ENCODE results near the gene NKAIN2.
"Not testable (repeated sequence)": the region's sequence is repeated elsewhere in the genome, so short reads cannot be mapped to it uniquely, and the experiment has no call there.

NKAIN2 gene

DNA sequence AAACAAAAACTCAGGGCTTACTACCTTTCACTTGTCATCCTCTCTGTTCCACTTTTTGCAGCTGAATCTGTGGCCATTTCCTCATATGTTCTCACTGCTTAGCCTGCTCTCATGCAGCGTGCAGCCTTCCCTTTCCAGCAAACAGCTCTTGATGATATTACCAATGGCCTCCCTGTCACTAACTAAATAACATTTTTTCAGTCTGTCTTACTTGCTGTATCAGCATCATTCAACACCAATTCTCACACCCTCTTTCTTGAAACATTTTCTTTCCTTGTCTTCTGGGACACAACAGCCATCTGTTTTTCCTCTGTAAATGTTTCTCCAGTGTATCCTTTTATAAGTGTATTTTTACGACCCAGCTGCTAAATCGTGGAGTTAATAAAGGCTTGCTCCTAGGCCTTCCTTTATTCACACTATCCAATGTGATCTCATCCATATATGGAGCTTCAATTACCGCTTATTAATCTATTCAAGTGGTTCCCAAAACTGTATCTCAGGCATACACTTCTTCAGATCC lies 634.9 kb downstream of the NKAIN2 start:
- no peak for DNase-seq
- Mint-ChIP-seq H3K4me3 (no peak overlapping the region), H3K27me3 (no peaks in the 10 kb centered on the region), H3K36me3 (ENCODE audit: low read depth) (no peaks in the 10 kb centered on the region), H3K9me3 (peaks cover 12% of the 10 kb centered on the region), H3K27ac (no peak overlapping the region), H3K4me1 (no peaks in the 10 kb centered on the region)
- ATAC-seq, result no peak

GRCh38 chr6:124441450-124441849 lies 637.8 kb downstream of the NKAIN2 start:
- DNase-seq (no peak), ATAC-seq (no peak)
- no peaks in the 10 kb centered on the region for H3K27me3 Mint-ChIP-seq
- no peaks in the 10 kb centered on the region for H3K4me1 Mint-ChIP-seq
- H3K36me3 Mint-ChIP-seq (ENCODE audit: low read depth), result no peaks in the 10 kb centered on the region
- H3K27ac Mint-ChIP-seq, result no peak overlapping the region
- H3K4me3 Mint-ChIP-seq, result no peak overlapping the region
- peaks cover 12% of the 10 kb centered on the region for H3K9me3 Mint-ChIP-seq

DNA sequence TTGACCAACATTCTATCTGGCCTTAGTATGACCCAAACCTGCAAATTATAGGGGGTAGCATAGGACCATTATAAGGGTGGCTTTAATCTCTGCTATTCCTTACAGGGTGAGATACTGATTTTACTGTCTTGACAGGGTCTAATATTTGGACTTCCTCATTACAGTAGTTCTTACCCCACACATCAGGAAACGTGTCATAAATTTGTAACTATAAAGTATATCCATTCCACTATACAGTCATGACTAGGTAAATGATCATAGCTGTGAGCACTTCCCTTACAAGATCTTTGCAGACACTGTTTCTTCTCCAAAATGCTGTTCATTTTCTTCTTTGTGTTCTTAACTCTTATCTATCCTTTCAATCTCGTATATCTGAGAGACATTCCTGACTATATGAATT lies 639.9 kb downstream of the NKAIN2 start:
- Mint-ChIP-seq H3K9me3 (peaks cover 8% of the 10 kb centered on the region), H3K4me3 (no peak overlapping the region), H3K27me3 (no peaks in the 10 kb centered on the region), H3K4me1 (no peaks in the 10 kb centered on the region), H3K36me3 (ENCODE audit: low read depth) (no peaks in the 10 kb centered on the region), H3K27ac (no peak overlapping the region)
- no peak for DNase-seq
- no peak for ATAC-seq

GRCh38 chr6:124445581-124445980 lies 641.9 kb downstream of the NKAIN2 start:
- DNase-seq, result no peak
- H3K4me3 Mint-ChIP-seq, result no peak overlapping the region
- H3K27ac Mint-ChIP-seq, result no peak overlapping the region
- H3K36me3 Mint-ChIP-seq (ENCODE audit: low read depth), result no peaks in the 10 kb centered on the region
- no peaks in the 10 kb centered on the region for H3K9me3 Mint-ChIP-seq
- no peaks in the 10 kb centered on the region for H3K4me1 Mint-ChIP-seq
- no peak for ATAC-seq
- no peaks in the 10 kb centered on the region for H3K27me3 Mint-ChIP-seq

GRCh38 chr6:124446961-124447360 lies 643.3 kb downstream of the NKAIN2 start:
- Mint-ChIP-seq H3K27me3 (no peaks in the 10 kb centered on the region), H3K27ac (no peak overlapping the region), H3K4me3 (no peak overlapping the region), H3K4me1 (no peaks in the 10 kb centered on the region), H3K9me3 (no peaks in the 10 kb centered on the region), H3K36me3 (ENCODE audit: low read depth) (no peaks in the 10 kb centered on the region)
- no peak for ATAC-seq
- no peak for DNase-seq

GRCh38 chr6:124459268-124459667 lies 655.6 kb downstream of the NKAIN2 start:
- ATAC-seq, result no peak
- H3K9me3 Mint-ChIP-seq, result peaks cover 2% of the 10 kb centered on the region
- H3K27me3 Mint-ChIP-seq, result no peaks in the 10 kb centered on the region

GRCh38 chr6:124462750-124463149 lies 659.1 kb downstream of the NKAIN2 start:
- no peak overlapping the region for H3K27ac Mint-ChIP-seq
- no peak for ATAC-seq
- DNase-seq, result no peak
- no peaks in the 10 kb centered on the region for H3K36me3 Mint-ChIP-seq (ENCODE audit: low read depth)
- H3K9me3 Mint-ChIP-seq, result peaks cover 9% of the 10 kb centered on the region
- no peak overlapping the region for H3K4me3 Mint-ChIP-seq
- H3K4me1 Mint-ChIP-seq, result no peaks in the 10 kb centered on the region
- no peaks in the 10 kb centered on the region for H3K27me3 Mint-ChIP-seq

More at GRCh38 chr6:124459268-124459667, 655.6 kb downstream of the NKAIN2 start:
- H3K36me3 Mint-ChIP-seq (ENCODE audit: low read depth), result no peaks in the 10 kb centered on the region
- no peaks in the 10 kb centered on the region for H3K4me1 Mint-ChIP-seq
- H3K27ac Mint-ChIP-seq, result no peak overlapping the region
- H3K4me3 Mint-ChIP-seq, result no peak overlapping the region
- DNase-seq, result no peak

DNA sequence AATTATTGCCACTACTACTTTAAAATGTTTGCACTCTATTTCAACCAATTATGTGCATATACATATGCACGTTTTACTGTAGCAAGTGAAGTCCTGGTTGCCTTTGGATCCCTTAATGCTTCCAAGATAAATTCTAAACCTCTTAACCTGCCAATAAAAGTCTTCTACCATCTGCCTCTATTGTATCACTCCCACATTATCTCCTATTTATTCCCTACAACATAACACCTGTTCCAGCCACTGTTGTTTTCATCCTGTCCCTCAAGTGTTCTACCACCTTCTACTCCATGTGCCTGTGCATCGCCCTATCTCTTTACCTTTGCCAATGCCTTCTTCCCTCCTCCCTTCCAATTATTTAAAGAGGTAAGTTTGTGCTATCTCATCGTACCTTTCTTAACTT lies 659.6 kb downstream of the NKAIN2 start:
- H3K36me3 Mint-ChIP-seq (ENCODE audit: low read depth), result no peaks in the 10 kb centered on the region
- H3K4me3 Mint-ChIP-seq, result no peak overlapping the region
- no peaks in the 10 kb centered on the region for H3K27me3 Mint-ChIP-seq
- DNase-seq, result no peak
- no peak for ATAC-seq
- H3K9me3 Mint-ChIP-seq, result peaks cover 9% of the 10 kb centered on the region
- H3K4me1 Mint-ChIP-seq, result no peaks in the 10 kb centered on the region
- H3K27ac Mint-ChIP-seq, result no peak overlapping the region

- H3K4me1 Mint-ChIP-seq, H3K27ac Mint-ChIP-seq, ATAC-seq: not testable (repeated sequence)
Observed at GRCh38 chr6:124464600-124464999, 660.9 kb downstream of the NKAIN2 start.

GRCh38 chr6:124466949-124467348 lies 663.3 kb downstream of the NKAIN2 start:
- Mint-ChIP-seq H3K9me3 (peaks cover 9% of the 10 kb centered on the region), H3K36me3 (ENCODE audit: low read depth) (no peaks in the 10 kb centered on the region), H3K4me1 (no peaks in the 10 kb centered on the region), H3K4me3 (no peak overlapping the region), H3K27ac (no peak overlapping the region), H3K27me3 (no peaks in the 10 kb centered on the region)
- DNase-seq (no peak), ATAC-seq (no peak)

More at GRCh38 chr6:124464600-124464999, 660.9 kb downstream of the NKAIN2 start:
- not testable (repeated sequence) for DNase-seq; H3K9me3 Mint-ChIP-seq; H3K27me3 Mint-ChIP-seq; H3K4me3 Mint-ChIP-seq; H3K36me3 Mint-ChIP-seq (ENCODE audit: low read depth)

- H3K9me3 Mint-ChIP-seq, result peaks cover 9% of the 10 kb centered on the region
- no peak overlapping the region for H3K27ac Mint-ChIP-seq
- no peaks in the 10 kb centered on the region for H3K36me3 Mint-ChIP-seq (ENCODE audit: low read depth)
- DNase-seq (no peak), ATAC-seq (no peak)
- no peaks in the 10 kb centered on the region for H3K27me3 Mint-ChIP-seq
- no peak overlapping the region for H3K4me3 Mint-ChIP-seq
- H3K4me1 Mint-ChIP-seq, result no peaks in the 10 kb centered on the region
Observed at GRCh38 chr6:124467366-124467765, 663.7 kb downstream of the NKAIN2 start.

DNA sequence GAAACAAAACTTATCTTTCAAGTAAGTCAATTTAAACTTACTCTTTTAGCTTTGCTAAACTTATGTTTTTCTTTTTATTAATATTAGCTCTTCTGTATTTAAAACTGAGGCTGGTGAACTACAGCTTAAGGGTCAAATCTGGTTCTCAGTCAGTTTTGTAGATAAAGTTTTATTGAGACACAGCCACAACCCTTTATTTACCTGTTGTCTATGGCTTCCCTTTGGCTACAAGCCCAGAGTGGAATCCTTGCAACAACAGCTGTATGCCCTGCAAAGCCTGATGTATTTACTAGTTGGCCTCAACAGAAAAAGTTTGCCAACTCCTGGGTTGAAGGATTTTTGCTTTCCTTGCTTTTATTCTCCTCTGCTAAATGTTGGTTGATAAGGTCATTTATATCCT lies 667.1 kb downstream of the NKAIN2 start:
- ATAC-seq, result no peak
- DNase-seq, result no peak
- Mint-ChIP-seq H3K9me3 (peaks cover 8% of the 10 kb centered on the region), H3K27me3 (no peaks in the 10 kb centered on the region), H3K4me1 (no peaks in the 10 kb centered on the region), H3K36me3 (ENCODE audit: low read depth) (no peaks in the 10 kb centered on the region), H3K27ac (no peak overlapping the region), H3K4me3 (no peak overlapping the region)

GRCh38 chr6:124475176-124475575 lies 671.5 kb downstream of the NKAIN2 start:
- ATAC-seq (no peak), DNase-seq (no peak)
- Mint-ChIP-seq H3K9me3 (peaks cover 4% of the 10 kb centered on the region), H3K4me1 (no peaks in the 10 kb centered on the region), H3K27ac (no peak overlapping the region), H3K27me3 (no peaks in the 10 kb centered on the region), H3K36me3 (ENCODE audit: low read depth) (no peaks in the 10 kb centered on the region), H3K4me3 (no peak overlapping the region)

- Mint-ChIP-seq H3K27me3 (no peaks in the 10 kb centered on the region), H3K4me3 (no peak overlapping the region), H3K36me3 (ENCODE audit: low read depth) (no peaks in the 10 kb centered on the region), H3K4me1 (no peaks in the 10 kb centered on the region), H3K9me3 (no peaks in the 10 kb centered on the region), H3K27ac (no peak overlapping the region)
- ATAC-seq (no peak), DNase-seq (no peak)
Observed at GRCh38 chr6:124478906-124479305, 675.2 kb downstream of the NKAIN2 start.

- H3K27ac Mint-ChIP-seq, result no peak overlapping the region
- DNase-seq (no peak), ATAC-seq (no peak)
- H3K4me3 Mint-ChIP-seq, result no peak overlapping the region
- no peaks in the 10 kb centered on the region for H3K4me1 Mint-ChIP-seq
- H3K36me3 Mint-ChIP-seq (ENCODE audit: low read depth), result no peaks in the 10 kb centered on the region
- no peaks in the 10 kb centered on the region for H3K27me3 Mint-ChIP-seq
- H3K9me3 Mint-ChIP-seq, result no peaks in the 10 kb centered on the region
Observed at GRCh38 chr6:124479991-124480430, 676.3 kb downstream of the NKAIN2 start.

GRCh38 chr6:124482071-124482491 lies 678.4 kb downstream of the NKAIN2 start:
- Mint-ChIP-seq H3K9me3 (no peaks in the 10 kb centered on the region), H3K36me3 (ENCODE audit: low read depth) (no peaks in the 10 kb centered on the region), H3K27me3 (no peaks in the 10 kb centered on the region), H3K4me3 (no peak overlapping the region), H3K4me1 (no peaks in the 10 kb centered on the region), H3K27ac (no peak overlapping the region)
- no peak for ATAC-seq
- DNase-seq, result no peak
